ENCODE data around the gene LMOD2.

The LMOD2 gene

DNA sequence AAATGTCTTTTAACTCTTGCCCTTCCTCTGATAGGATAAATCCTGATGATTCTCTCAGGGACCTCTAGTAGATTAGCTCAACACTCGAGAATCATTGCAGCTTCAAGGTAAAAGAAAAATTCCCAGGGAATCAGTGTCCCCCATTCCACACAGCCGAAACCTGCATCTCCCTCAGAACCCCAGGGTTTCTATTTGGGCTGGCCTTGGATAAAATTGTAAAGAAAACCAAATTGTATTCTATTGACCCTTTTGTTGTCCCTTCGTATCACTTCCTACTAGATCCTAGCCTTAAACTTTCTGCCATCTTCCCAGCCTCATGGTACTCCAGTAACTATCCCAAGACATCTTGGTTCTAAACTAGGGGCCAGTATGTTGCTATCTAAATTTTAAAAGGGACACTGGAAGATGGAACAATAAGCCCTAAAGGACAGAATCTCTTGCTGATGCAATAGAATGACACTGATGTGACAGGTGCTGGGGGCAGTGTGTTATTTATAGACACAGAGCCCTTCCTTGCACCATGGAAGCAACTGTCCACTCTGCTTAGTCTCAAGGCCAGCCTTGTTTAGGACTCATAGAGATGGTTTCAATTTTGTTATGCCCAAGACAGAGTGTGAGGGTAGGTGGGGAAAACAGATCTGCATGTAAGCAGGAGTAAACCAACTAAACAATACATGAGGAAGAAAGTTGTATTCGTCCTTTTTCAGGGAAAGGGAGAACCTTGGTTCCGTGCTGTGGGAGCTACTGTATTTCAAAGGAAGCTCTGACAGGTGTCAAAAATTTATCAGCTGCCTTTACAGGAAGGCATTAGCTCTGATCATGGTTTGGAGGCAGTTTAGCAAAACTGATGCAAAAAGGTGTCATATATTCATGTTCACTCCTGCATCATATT is 46.4 kb upstream of the LMOD2 start:
- Histone ChIP-seq H3K4me3 (ENCODE audit: low read depth, low read length) (no peak overlapping the region), H3K36me3 (ENCODE audit: control insufficient read depth in 2 of 2, insufficient read depth in 1 of 2, low read length in 2 of 2) (no peaks in the 10 kb centered on the region), H3K9me3 (ENCODE audit: control insufficient read depth, insufficient read depth, low read depth, low read length) (no peaks in the 10 kb centered on the region), H3K27ac (ENCODE audit: extremely low read depth, low read depth, low read length) (no peak overlapping the region), H3K4me1 (ENCODE audit: control insufficient read depth, insufficient read depth, low read length) (no peaks in the 10 kb centered on the region)
- ChIA-PET CTCF (interaction anchor here (0.6 to 2.0 kb wide), 2 partner anchors 15 kb away, joined by 3 to 7 read pairs; no protein-coding TSS in a partner anchor), POLR2A (no interaction called here)
- TF ChIP-seq ZNF792 (tag by site-specific recombination; IDR thresholded peaks at IDR 0.05) (no peak), ZNF639 (tag by site-specific recombination; IDR thresholded peaks at IDR 0.05) (no peak), ZNF660 (tag by site-specific recombination; IDR thresholded peaks at IDR 0.05) (no peak), ZNF548 (tag by site-specific recombination; IDR thresholded peaks at IDR 0.05) (no peak)
- TF ChIP-seq, protein P1, sequence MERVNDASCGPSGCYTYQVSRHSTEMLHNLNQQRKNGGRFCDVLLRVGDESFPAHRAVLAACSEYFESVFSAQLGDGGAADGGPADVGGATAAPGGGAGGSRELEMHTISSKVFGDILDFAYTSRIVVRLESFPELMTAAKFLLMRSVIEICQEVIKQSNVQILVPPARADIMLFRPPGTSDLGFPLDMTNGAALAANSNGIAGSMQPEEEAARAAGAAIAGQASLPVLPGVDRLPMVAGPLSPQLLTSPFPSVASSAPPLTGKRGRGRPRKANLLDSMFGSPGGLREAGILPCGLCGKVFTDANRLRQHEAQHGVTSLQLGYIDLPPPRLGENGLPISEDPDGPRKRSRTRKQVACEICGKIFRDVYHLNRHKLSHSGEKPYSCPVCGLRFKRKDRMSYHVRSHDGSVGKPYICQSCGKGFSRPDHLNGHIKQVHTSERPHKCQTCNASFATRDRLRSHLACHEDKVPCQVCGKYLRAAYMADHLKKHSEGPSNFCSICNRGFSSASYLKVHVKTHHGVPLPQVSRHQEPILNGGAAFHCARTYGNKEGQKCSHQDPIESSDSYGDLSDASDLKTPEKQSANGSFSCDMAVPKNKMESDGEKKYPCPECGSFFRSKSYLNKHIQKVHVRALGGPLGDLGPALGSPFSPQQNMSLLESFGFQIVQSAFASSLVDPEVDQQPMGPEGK (tag by site-specific recombination; IDR thresholded peaks at IDR 0.05): no peak

DNA sequence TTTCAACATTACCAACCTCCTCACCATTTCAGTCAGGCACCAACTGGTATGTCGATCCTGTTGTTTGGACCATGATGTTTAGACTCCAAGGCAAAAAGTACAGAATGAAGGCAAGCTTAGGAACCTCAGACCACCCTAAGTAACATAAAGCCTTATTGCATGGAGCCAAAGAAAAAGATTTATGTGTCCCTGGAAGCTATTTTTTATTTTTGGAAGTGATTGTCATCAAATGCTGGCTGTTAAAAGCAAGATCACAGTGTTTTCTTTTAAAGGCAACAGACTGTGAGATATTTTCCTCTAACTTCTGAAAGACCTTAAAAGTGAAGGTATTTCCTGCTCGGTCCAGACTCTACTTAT is 45.8 kb upstream of the LMOD2 start:
- Histone ChIP-seq H3K36me3 (ENCODE audit: control insufficient read depth in 2 of 2, insufficient read depth in 1 of 2, low read length in 2 of 2) (no peaks in the 10 kb centered on the region), H3K9me3 (ENCODE audit: control insufficient read depth, insufficient read depth, low read depth, low read length) (no peaks in the 10 kb centered on the region), H3K4me1 (ENCODE audit: control insufficient read depth, insufficient read depth, low read length) (no peaks in the 10 kb centered on the region), H3K4me3 (ENCODE audit: low read depth, low read length) (no peak overlapping the region), H3K27ac (ENCODE audit: extremely low read depth, low read depth, low read length) (no peak overlapping the region)
- POLR2A ChIA-PET: no interaction called here
- TF ChIP-seq ZNF311 (tag by site-specific recombination; IDR thresholded peaks at IDR 0.05; ENCODE audit: borderline replicate concordance) (no peak), ZNF747 (tag by site-specific recombination; IDR thresholded peaks at IDR 0.05) (no peak), ZNF843 (tag by site-specific recombination; IDR thresholded peaks at IDR 0.05) (no peak), HOXD13 (CRISPR knock-in tag; IDR thresholded peaks at IDR 0.05; ENCODE audit: borderline replicate concordance) (no peak), ZNF626 (tag by site-specific recombination; IDR thresholded peaks at IDR 0.05) (no peak), BCL11B (tag by site-specific recombination; IDR thresholded peaks at IDR 0.05; ENCODE audit: low read depth) (no peak), ZNF555 (tag by site-specific recombination; conservative IDR thresholded peaks at IDR 0.05) (no peak), SCRT1 (tag by site-specific recombination; IDR thresholded peaks at IDR 0.05; ENCODE audit: borderline replicate concordance) (no peak), EGR2 (tag by site-specific recombination; IDR thresholded peaks at IDR 0.05; ENCODE audit: low read depth) (no peak)
- TF ChIP-seq, protein P2, sequence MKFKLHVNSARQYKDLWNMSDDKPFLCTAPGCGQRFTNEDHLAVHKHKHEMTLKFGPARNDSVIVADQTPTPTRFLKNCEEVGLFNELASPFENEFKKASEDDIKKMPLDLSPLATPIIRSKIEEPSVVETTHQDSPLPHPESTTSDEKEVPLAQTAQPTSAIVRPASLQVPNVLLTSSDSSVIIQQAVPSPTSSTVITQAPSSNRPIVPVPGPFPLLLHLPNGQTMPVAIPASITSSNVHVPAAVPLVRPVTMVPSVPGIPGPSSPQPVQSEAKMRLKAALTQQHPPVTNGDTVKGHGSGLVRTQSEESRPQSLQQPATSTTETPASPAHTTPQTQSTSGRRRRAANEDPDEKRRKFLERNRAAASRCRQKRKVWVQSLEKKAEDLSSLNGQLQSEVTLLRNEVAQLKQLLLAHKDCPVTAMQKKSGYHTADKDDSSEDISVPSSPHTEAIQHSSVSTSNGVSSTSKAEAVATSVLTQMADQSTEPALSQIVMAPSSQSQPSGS (tag by site-specific recombination; IDR thresholded peaks at IDR 0.05; ENCODE audit: low read depth): no peak
- CTCF ChIA-PET: interaction anchor here (0.6 to 2.0 kb wide), 3 partner anchors 15 to 111 kb away, joined by 3 to 7 read pairs (median 5); no protein-coding TSS in a partner anchor

DNA sequence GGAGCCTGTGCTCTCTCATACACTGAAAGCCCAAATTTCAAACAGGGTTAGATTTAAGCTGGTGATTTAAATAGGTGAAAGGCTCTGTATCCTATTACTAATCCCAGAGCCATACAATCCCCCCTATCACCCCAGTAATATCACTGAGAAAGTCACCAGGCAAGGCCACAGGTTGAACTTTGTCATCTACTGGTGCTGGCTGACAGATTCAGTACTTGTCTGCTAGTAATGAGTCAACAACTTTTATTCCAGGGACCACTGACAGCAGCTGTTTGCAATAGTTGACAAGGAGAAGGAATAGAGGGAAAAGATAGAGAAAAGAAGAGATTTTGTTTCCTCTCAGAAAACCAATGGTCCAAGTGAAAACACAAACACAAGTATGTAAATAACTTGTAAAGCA is 43.6 kb upstream of the LMOD2 start:
- ChIA-PET CTCF (interaction anchor here (1.2 kb wide), 1 partner anchor 12 kb away, joined by 3 read pairs; no protein-coding TSS in a partner anchor), POLR2A (no interaction called here)
- Histone ChIP-seq H3K4me1 (ENCODE audit: control insufficient read depth, insufficient read depth, low read length) (no peaks in the 10 kb centered on the region), H3K9me3 (ENCODE audit: control insufficient read depth, insufficient read depth, low read depth, low read length) (no peaks in the 10 kb centered on the region), H3K36me3 (ENCODE audit: control insufficient read depth in 2 of 2, insufficient read depth in 1 of 2, low read length in 2 of 2) (no peaks in the 10 kb centered on the region), H3K4me3 (ENCODE audit: low read depth, low read length) (no peak overlapping the region), H3K27ac (ENCODE audit: extremely low read depth, low read depth, low read length) (no peak overlapping the region)
- TF ChIP-seq BCL6B (tag by site-specific recombination; IDR thresholded peaks at IDR 0.05) (no peak), ZSCAN30 (tag by site-specific recombination; IDR thresholded peaks at IDR 0.05) (no peak)

All from HEK293 (cell line).